Measurements from ENCODE around the gene CABP2. TPM values are rescaled to one million over a fixed set of nuclear protein-coding genes. Genes with fewer than 3 reads are reported as not detected.
"Not testable (repeated sequence)": the region's sequence is repeated elsewhere in the genome, so short reads cannot be mapped to it uniquely, and the experiment has no call there.

The CABP2 gene
- total RNA-seq, 2 donors from 2014 or later = not detected

GRCh38 chr11:67489203-67489884 is 33.9 kb downstream of the CABP2 start:
- Histone ChIP-seq H3K4me1 (no peaks in the 10 kb centered on the region), H3K36me3 (peaks cover 13% of the 10 kb centered on the region), H3K9me3 (no peaks in the 10 kb centered on the region), H3K4me3 (no peak overlapping the region), H3K9ac (ENCODE audit: low read depth in 2 of 2, low read length in 2 of 2) (peak overlapping the region in 1 of 2 donors; percentile 59), H3K27me3 (no peaks in the 10 kb centered on the region), H3K27ac (no peak overlapping the region)
- TF ChIP-seq CTCF (IDR thresholded peaks at IDR 0.05) = no peak
- peak; percentile 41 for DNase-seq
- intact Hi-C loops (cut with DNase I) = no loop called here

GRCh38 chr11:67486481-67487195 is 36.6 kb downstream of the CABP2 start:
- Histone ChIP-seq H3K27me3 (no peaks in the 10 kb centered on the region), H3K4me1 (peaks cover 11% of the 10 kb centered on the region), H3K27ac (no peak overlapping the region), H3K9ac (ENCODE audit: low read depth in 2 of 2, low read length in 2 of 2) (no peak overlapping the region), H3K36me3 (peaks cover 6% of the 10 kb centered on the region), H3K9me3 (no peaks in the 10 kb centered on the region), H3K4me3 (no peak overlapping the region)
- no peak for TF ChIP-seq CTCF (IDR thresholded peaks at IDR 0.05)
- intact Hi-C loops (cut with DNase I) = no loop called here
- no peak for DNase-seq

- H3K4me3 ChIP-seq; intact Hi-C loops (cut with DNase I); H3K9me3 ChIP-seq; H3K36me3 ChIP-seq; H3K9ac ChIP-seq (ENCODE audit: low read depth in 2 of 2, low read length in 2 of 2); H3K27me3 ChIP-seq: not testable (repeated sequence)
- peak; percentile 50 for DNase-seq
- Histone ChIP-seq H3K4me1 (peaks cover 11% of the 10 kb centered on the region), H3K27ac (peak overlapping the region; percentile 27)
These were observed 37.3 kb downstream of the CABP2 start for GRCh38 chr11:67485873-67486361.

GRCh38 chr11:67484847-67485311 is 38.4 kb downstream of the CABP2 start:
- H3K4me3 ChIP-seq = no peak overlapping the region

GRCh38 chr11:67483831-67484665 is 39.2 kb downstream of the CABP2 start:
- TF ChIP-seq CTCF (IDR thresholded peaks at IDR 0.05) = no peak
- peaks cover 11% of the 10 kb centered on the region for H3K4me1 ChIP-seq
- H3K4me3 ChIP-seq = peak overlapping the region; percentile 53
- peak overlapping the region; percentile 64 to 67 for H3K9ac ChIP-seq (ENCODE audit: low read depth in 2 of 2, low read length in 2 of 2)
- H3K27ac ChIP-seq = peak overlapping the region; percentile 79
- H3K9me3 ChIP-seq = no peaks in the 10 kb centered on the region
- DNase-seq = peak; percentile 25
- no peaks in the 10 kb centered on the region for H3K27me3 ChIP-seq
- peaks cover 6% of the 10 kb centered on the region for H3K36me3 ChIP-seq
- intact Hi-C loops (cut with DNase I) = no loop called here

More at GRCh38 chr11:67484847-67485311, 38.4 kb downstream of the CABP2 start:
- H3K27me3 ChIP-seq = no peaks in the 10 kb centered on the region
- peaks cover 6% of the 10 kb centered on the region for H3K36me3 ChIP-seq
- H3K27ac ChIP-seq = peak overlapping the region; percentile 79
- peak; percentile 44 for DNase-seq
- H3K9ac ChIP-seq (ENCODE audit: low read depth in 2 of 2, low read length in 2 of 2) = peak overlapping the region; percentile 26 to 28
- H3K9me3 ChIP-seq = no peaks in the 10 kb centered on the region
- TF ChIP-seq CTCF (IDR thresholded peaks at IDR 0.05) = no peak
- H3K4me1 ChIP-seq = peaks cover 11% of the 10 kb centered on the region
- intact Hi-C loops (cut with DNase I) = no loop called here
